ENCODE data around the gene KLK10.

Gene KLK10

GRCh38 chr19:51000981-51001380, 18.5 kb downstream of the KLK10 start:
- H3K4me2 ChIP-seq (ENCODE audit: low read length), result no peak overlapping the region
- TF ChIP-seq EZH2phosphoT487 (IDR thresholded peaks at IDR 0.05; ENCODE audit: low read depth), result no peak
- TF ChIP-seq CTCF (IDR thresholded peaks at IDR 0.05; ENCODE audit: low read depth, low read length), result no peak
- no peaks in the 10 kb centered on the region for H4K20me1 ChIP-seq (ENCODE audit: insufficient read depth, low read length)
- no peak overlapping the region for H2AFZ ChIP-seq (ENCODE audit: low read depth, low read length)
- no peak overlapping the region for H3K9ac ChIP-seq (ENCODE audit: low read length)
- H3K79me2 ChIP-seq (ENCODE audit: low read length), result no peaks in the 10 kb centered on the region
- H3K4me3 ChIP-seq (ENCODE audit: low read length), result no peak overlapping the region
- H3K4me1 ChIP-seq (ENCODE audit: low read length), result no peaks in the 10 kb centered on the region
- H3K9me3 ChIP-seq (ENCODE audit: insufficient read depth, low read length), result no peaks in the 10 kb centered on the region
- no peaks in the 10 kb centered on the region for H3K36me3 ChIP-seq (replicated peaks; ENCODE audit: low read depth, low read length)
- H3K27me3 ChIP-seq (ENCODE audit: low read depth, low read length), result peaks cover 21% of the 10 kb centered on the region
- H3K27ac ChIP-seq (ENCODE audit: low read length), result no peak overlapping the region

DNA sequence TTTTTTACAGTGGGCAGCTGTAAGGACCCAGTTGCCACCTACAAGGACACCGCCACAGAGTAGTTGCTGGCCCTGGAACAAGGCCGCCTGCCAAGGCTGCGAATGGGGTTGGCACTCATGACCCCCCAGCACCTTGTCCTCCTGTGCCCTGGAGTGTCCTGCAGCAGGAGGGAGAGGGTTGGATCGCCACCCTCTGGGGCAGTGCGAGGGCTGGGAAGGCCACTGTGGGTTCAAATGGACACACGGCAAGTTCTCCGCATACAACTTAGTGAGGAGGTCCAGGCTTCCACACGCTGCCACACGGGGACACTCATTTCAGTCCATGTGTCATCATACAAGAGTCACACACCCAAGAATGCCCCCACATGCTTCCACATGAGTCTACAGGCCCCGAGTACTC, 19.1 kb downstream of the KLK10 start:
- no peaks in the 10 kb centered on the region for H4K20me1 ChIP-seq (ENCODE audit: insufficient read depth, low read length)
- no peak for TF ChIP-seq EZH2phosphoT487 (IDR thresholded peaks at IDR 0.05; ENCODE audit: low read depth)
- H3K27me3 ChIP-seq (ENCODE audit: low read depth, low read length), result peaks cover 19% of the 10 kb centered on the region
- H3K4me1 ChIP-seq (ENCODE audit: low read length), result no peaks in the 10 kb centered on the region
- no peak overlapping the region for H3K27ac ChIP-seq (ENCODE audit: low read length)
- no peak overlapping the region for H3K4me3 ChIP-seq (ENCODE audit: low read length)
- H3K4me2 ChIP-seq (ENCODE audit: low read length), result no peak overlapping the region
- H3K79me2 ChIP-seq (ENCODE audit: low read length), result no peaks in the 10 kb centered on the region
- no peak overlapping the region for H3K9ac ChIP-seq (ENCODE audit: low read length)
- H2AFZ ChIP-seq (ENCODE audit: low read depth, low read length), result no peak overlapping the region
- H3K36me3 ChIP-seq (replicated peaks; ENCODE audit: low read depth, low read length), result no peaks in the 10 kb centered on the region
- H3K9me3 ChIP-seq (ENCODE audit: insufficient read depth, low read length), result no peaks in the 10 kb centered on the region

- peaks cover 14% of the 10 kb centered on the region for H3K27me3 ChIP-seq (ENCODE audit: low read depth, low read length)
- H3K9ac ChIP-seq (ENCODE audit: low read length), result no peak overlapping the region
- no peaks in the 10 kb centered on the region for H3K4me1 ChIP-seq (ENCODE audit: low read length)
- no peaks in the 10 kb centered on the region for H4K20me1 ChIP-seq (ENCODE audit: insufficient read depth, low read length)
- no peak overlapping the region for H3K4me3 ChIP-seq (ENCODE audit: low read length)
- no peaks in the 10 kb centered on the region for H3K36me3 ChIP-seq (replicated peaks; ENCODE audit: low read depth, low read length)
- H2AFZ ChIP-seq (ENCODE audit: low read depth, low read length), result no peak overlapping the region
- H3K27ac ChIP-seq (ENCODE audit: low read length), result no peak overlapping the region
- no peaks in the 10 kb centered on the region for H3K9me3 ChIP-seq (ENCODE audit: insufficient read depth, low read length)
- H3K4me2 ChIP-seq (ENCODE audit: low read length), result no peak overlapping the region
- TF ChIP-seq CTCF (IDR thresholded peaks at IDR 0.05; ENCODE audit: low read depth, low read length), result no peak
- no peak for TF ChIP-seq EZH2phosphoT487 (IDR thresholded peaks at IDR 0.05; ENCODE audit: low read depth)
- no peaks in the 10 kb centered on the region for H3K79me2 ChIP-seq (ENCODE audit: low read length)
Observed at GRCh38 chr19:50998686-50999085, 20.8 kb downstream of the KLK10 start.

DNA sequence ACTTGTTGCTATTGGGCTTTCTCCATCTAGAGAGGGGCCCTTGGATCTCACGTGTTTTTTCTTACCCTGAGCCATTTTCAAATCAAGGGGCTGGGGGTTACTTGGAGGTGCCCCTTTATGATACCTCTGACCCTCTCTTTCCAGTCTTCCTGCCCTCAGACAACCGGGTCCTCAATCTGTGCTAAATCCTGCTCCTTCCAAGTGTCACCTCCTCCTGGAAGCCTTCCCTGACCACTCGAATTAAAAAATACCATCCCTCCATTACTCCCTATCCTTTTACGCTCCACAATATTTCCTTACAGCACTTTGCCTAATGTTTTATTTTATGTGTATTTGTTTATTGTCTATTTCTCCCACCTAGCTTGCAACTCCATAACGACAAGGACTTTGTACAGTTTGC, 21.4 kb downstream of the KLK10 start:
- H3K4me3 ChIP-seq (ENCODE audit: low read length), result no peak overlapping the region
- H3K27ac ChIP-seq (ENCODE audit: low read length), result no peak overlapping the region
- H3K9me3 ChIP-seq (ENCODE audit: insufficient read depth, low read length), result no peaks in the 10 kb centered on the region
- H3K4me1 ChIP-seq (ENCODE audit: low read length), result no peaks in the 10 kb centered on the region
- no peaks in the 10 kb centered on the region for H3K79me2 ChIP-seq (ENCODE audit: low read length)
- H4K20me1 ChIP-seq (ENCODE audit: insufficient read depth, low read length), result no peaks in the 10 kb centered on the region
- no peaks in the 10 kb centered on the region for H3K36me3 ChIP-seq (replicated peaks; ENCODE audit: low read depth, low read length)
- no peak for TF ChIP-seq EZH2phosphoT487 (IDR thresholded peaks at IDR 0.05; ENCODE audit: low read depth)
- no peak for TF ChIP-seq CTCF (IDR thresholded peaks at IDR 0.05; ENCODE audit: low read depth, low read length)
- no peak overlapping the region for H3K4me2 ChIP-seq (ENCODE audit: low read length)
- peaks cover 14% of the 10 kb centered on the region for H3K27me3 ChIP-seq (ENCODE audit: low read depth, low read length)
- H3K9ac ChIP-seq (ENCODE audit: low read length), result no peak overlapping the region
- H2AFZ ChIP-seq (ENCODE audit: low read depth, low read length), result no peak overlapping the region

DNA sequence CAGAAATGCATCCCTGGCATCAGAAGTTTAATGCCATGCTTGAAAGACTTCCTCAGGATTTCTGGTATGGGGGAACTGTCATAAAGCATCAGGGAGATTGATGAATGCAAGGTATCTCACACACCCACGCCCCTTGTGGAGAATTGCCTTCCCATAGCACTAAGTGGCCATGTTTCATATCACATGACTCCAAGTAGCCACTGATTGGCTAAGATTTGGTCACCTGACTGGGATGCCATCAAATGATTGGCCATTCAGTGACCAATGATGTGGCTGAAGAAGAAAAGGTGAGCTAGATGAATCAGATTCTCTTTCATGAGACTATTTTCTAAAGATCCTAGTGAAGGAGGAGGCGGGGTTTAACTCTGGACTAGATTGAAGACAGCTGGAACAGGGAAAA, 25.4 kb downstream of the KLK10 start:
- Histone ChIP-seq H3K4me1 (ENCODE audit: low read length) (no peaks in the 10 kb centered on the region), H3K27ac (ENCODE audit: low read length) (no peak overlapping the region), H3K27me3 (ENCODE audit: low read depth, low read length) (peaks cover 35% of the 10 kb centered on the region), H4K20me1 (ENCODE audit: insufficient read depth, low read length) (no peaks in the 10 kb centered on the region), H2AFZ (ENCODE audit: low read depth, low read length) (no peak overlapping the region; the same call in 1 of the 2 replicates), H3K36me3 (replicated peaks; ENCODE audit: low read depth, low read length) (no peaks in the 10 kb centered on the region), H3K4me3 (ENCODE audit: low read length) (no peak overlapping the region), H3K4me2 (ENCODE audit: low read length) (no peak overlapping the region), H3K9me3 (ENCODE audit: insufficient read depth, low read length) (no peaks in the 10 kb centered on the region), H3K79me2 (ENCODE audit: low read length) (no peaks in the 10 kb centered on the region), H3K9ac (ENCODE audit: low read length) (no peak overlapping the region)
- TF ChIP-seq EZH2phosphoT487 (IDR thresholded peaks at IDR 0.05; ENCODE audit: low read depth) (no peak), CTCF (IDR thresholded peaks at IDR 0.05; ENCODE audit: low read depth, low read length) (no peak)
